PC-3 (cell line): ENCODE measurements around the gene CKAP5. TPM values are rescaled to one million over a fixed set of nuclear protein-coding genes. Genes with fewer than 3 reads are reported as not detected.

Experiments used
- ATAC-seq: fragments of 200-7000 bp; cut with Tn5 transposase; 2 replicates; pipeline ENCODE4 v1.9.1; 2020; ENCODE audit warnings: mild to moderate bottlenecking, moderate library complexity
- BruUV-seq: library from RNA; stranded (reverse); fragments of 400-500 nt; replicated peaks from 2 replicates; lab custom pipeline; 2021; lab: Mats Ljungman, UMichigan
- CTCF ChIA-PET: fragments of 300-600 bp; sonication (Branson Sonifier 250); formaldehyde crosslinking; loops from one replicate; lab custom pipeline; 2022; ENCODE audit warnings: antibody characterized with exemption; lab: Charles Lee
- POLR2A ChIA-PET: fragments of 300-600 bp; sonication (Branson Sonifier 250); formaldehyde crosslinking; loops from one replicate; lab custom pipeline; 2022; ENCODE audit warnings: antibody characterized with exemption; ENCODE audit not compliant: unreplicated experiment; lab: Charles Lee
- DNase-seq: peaks from one replicate; pipeline ENCODE4 v3.0.0-alpha.2; 2015
- H2AFZ ChIP-seq: fragments of 300-600 bp; sonication (generic); 2 replicates; pipeline ENCODE4 v1.6.0; 2016; ENCODE audit warnings: antibody characterized with exemption, low read length
- H3F3A ChIP-seq: fragments of 300-600 bp; sonication (generic); one replicate; pipeline ENCODE4 v1.6.0; 2017; ENCODE audit warnings: antibody characterized with exemption, low read length, control low read depth, mild to moderate bottlenecking; ENCODE audit not compliant: unreplicated experiment
- H3K27ac ChIP-seq: fragments of 300-600 bp; sonication (generic); 2 replicates; pipeline ENCODE4 v1.5.1; 2016; ENCODE audit warnings: mild to moderate bottlenecking, low read length
- H3K27me3 ChIP-seq: fragments of 300-600 bp; sonication (generic); 2 replicates; pipeline ENCODE4 v1.6.1; 2016; ENCODE audit warnings: low read length, mixed read lengths
- H3K36me3 ChIP-seq: fragments of 300-600 bp; sonication (generic); 2 replicates; pipeline ENCODE4 v1.6.1; 2016; ENCODE audit warnings: low read depth, mixed run types, low read length, mixed read lengths
- H3K4me1 ChIP-seq: fragments of 300-600 bp; sonication (generic); 2 replicates; pipeline ENCODE4 v1.5.1; 2016; ENCODE audit warnings: low read length; ENCODE audit not compliant: insufficient read depth
- H3K4me2 ChIP-seq: fragments of 300-600 bp; sonication (generic); 2 replicates; pipeline ENCODE4 v1.6.0; 2016; ENCODE audit warnings: low read length
- H3K4me3 ChIP-seq: fragments of 300-600 bp; sonication (generic); 2 replicates; pipeline ENCODE4 v1.5.1; 2016; ENCODE audit warnings: mild to moderate bottlenecking, low read length, mixed read lengths
- H3K79me2 ChIP-seq: fragments of 300-600 bp; sonication (generic); 2 replicates; pipeline ENCODE4 v1.6.1; 2017; ENCODE audit warnings: low read length, mixed read lengths
- H3K9ac ChIP-seq: fragments of 300-600 bp; sonication (generic); 2 replicates; pipeline ENCODE4 v1.6.0; 2016; ENCODE audit warnings: mild to moderate bottlenecking, low read length
- H3K9me2 ChIP-seq: fragments of 300-600 bp; sonication (generic); replicated peaks from 2 replicates; pipeline ENCODE4 v1.6.1; 2016; ENCODE audit warnings: mixed run types, low read length, mixed read lengths
- H3K9me3 ChIP-seq: fragments of 300-600 bp; sonication (generic); 2 replicates; pipeline ENCODE4 v1.6.1; 2016; ENCODE audit warnings: low read length, mixed read lengths
- H4K20me1 ChIP-seq: fragments of 300-600 bp; sonication (generic); 2 replicates; pipeline ENCODE4 v1.6.1; 2016; ENCODE audit warnings: low read length, mixed read lengths
- EZH2 ChIP-seq: fragments of 300-600 bp; sonication (generic); IDR thresholded peaks from one replicate; pipeline ENCODE4 v1.6.1; 2017; ENCODE audit warnings: antibody characterized with exemption, mild to moderate bottlenecking, low read length; ENCODE audit not compliant: unreplicated experiment
- EZH2phosphoT487 ChIP-seq: fragments of 300-600 bp; sonication (generic); IDR thresholded peaks from 2 replicates; pipeline ENCODE4 v1.6.1; 2018; ENCODE audit warnings: mild to moderate bottlenecking, antibody characterized with exemption, low read length, borderline replicate concordance
- intact Hi-C: fragments of 100-400 bp; cut with micrococcal nuclease; formaldehyde crosslinking; loops from 2 replicates; pipeline ENCODE4 v1.9.0; 2023
- total RNA-seq: library from RNA; depleted of rRNA; stranded (reverse); fragments of >200 nt; gene quantifications from 2 replicates; pipeline ENCODE4 v1.2.3, GENCODE V29; 2014
- TF ChIP-seq, protein P1 (sequence below): fragments of 300-600 bp; sonication (generic); conservative IDR thresholded peaks from 2 replicates; pipeline ENCODE4 v1.5.1; 2017; ENCODE audit warnings: antibody characterized with exemption, low read depth, mild to moderate bottlenecking, low read length

CKAP5 gene
- total RNA-seq, 1 experiment from 2014 or later = 86.4 TPM

- Histone ChIP-seq H3K4me2 (peak overlapping the region; percentile 96), H3K9ac (peak overlapping the region; percentile 91), H3K4me3 (peak overlapping the region; percentile 98), H3K27me3 (no peaks in the 10 kb centered on the region), H3K4me1 (peaks cover 14% of the 10 kb centered on the region; the same call in 1 of the 2 replicates), H2AFZ (peak overlapping the region; percentile 98), H3K27ac (no peak overlapping the region), H3K9me3 (no peaks in the 10 kb centered on the region), H4K20me1 (peaks cover 22% of the 10 kb centered on the region), H3K36me3 (0 out of 2 replicates have a peak, but pooled peaks cover 4% of the 10 kb centered on the region), H3K79me2 (peaks cover 47% of the 10 kb centered on the region), H3F3A (no peaks in the 10 kb centered on the region), H3K9me2 (no peaks in the 10 kb centered on the region)
- ChIA-PET POLR2A (interaction anchor here (1.0 kb wide), 1 partner anchor 20 kb away, joined by 4 read pairs; no protein-coding TSS in a partner anchor), CTCF (no interaction called here)
- no peak for TF ChIP-seq EZH2
- no peak for TF ChIP-seq EZH2phosphoT487
- TF ChIP-seq, protein P1, sequence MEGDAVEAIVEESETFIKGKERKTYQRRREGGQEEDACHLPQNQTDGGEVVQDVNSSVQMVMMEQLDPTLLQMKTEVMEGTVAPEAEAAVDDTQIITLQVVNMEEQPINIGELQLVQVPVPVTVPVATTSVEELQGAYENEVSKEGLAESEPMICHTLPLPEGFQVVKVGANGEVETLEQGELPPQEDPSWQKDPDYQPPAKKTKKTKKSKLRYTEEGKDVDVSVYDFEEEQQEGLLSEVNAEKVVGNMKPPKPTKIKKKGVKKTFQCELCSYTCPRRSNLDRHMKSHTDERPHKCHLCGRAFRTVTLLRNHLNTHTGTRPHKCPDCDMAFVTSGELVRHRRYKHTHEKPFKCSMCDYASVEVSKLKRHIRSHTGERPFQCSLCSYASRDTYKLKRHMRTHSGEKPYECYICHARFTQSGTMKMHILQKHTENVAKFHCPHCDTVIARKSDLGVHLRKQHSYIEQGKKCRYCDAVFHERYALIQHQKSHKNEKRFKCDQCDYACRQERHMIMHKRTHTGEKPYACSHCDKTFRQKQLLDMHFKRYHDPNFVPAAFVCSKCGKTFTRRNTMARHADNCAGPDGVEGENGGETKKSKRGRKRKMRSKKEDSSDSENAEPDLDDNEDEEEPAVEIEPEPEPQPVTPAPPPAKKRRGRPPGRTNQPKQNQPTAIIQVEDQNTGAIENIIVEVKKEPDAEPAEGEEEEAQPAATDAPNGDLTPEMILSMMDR = no peak
- intact Hi-C loops = loop anchor here (1.0 kb wide), 1 partner anchor 18 kb away; no protein-coding TSS in a partner anchor
- TSS peak; percentile 87 for BruUV-seq
- peak; percentile 39 for ATAC-seq
- no peak for DNase-seq
These were observed 390 bp upstream of the CKAP5 start for GRCh38 chr11:46846510-46846830.

- no peak for DNase-seq
- ATAC-seq = peak; percentile 29; the same call in 1 of the 2 replicates
- TF ChIP-seq EZH2phosphoT487 (no peak), EZH2 (no peak)
- TF ChIP-seq, protein P1 = no peak
- peak overlapping the region; percentile 98 for H2AFZ ChIP-seq
- no peaks in the 10 kb centered on the region for H3K9me2 ChIP-seq
- ChIA-PET CTCF (no interaction called here), POLR2A (no interaction called here)
- peaks cover 58% of the 10 kb centered on the region for H3K79me2 ChIP-seq
- H3K27me3 ChIP-seq = no peaks in the 10 kb centered on the region
- intact Hi-C loops = no loop called here
- H3K27ac ChIP-seq = no peak overlapping the region
- H3K9ac ChIP-seq = peak overlapping the region; percentile 91
- no peaks in the 10 kb centered on the region for H3K9me3 ChIP-seq
- no TSS peak for BruUV-seq
- H3K4me2 ChIP-seq = peak overlapping the region; percentile 96
- 0 out of 2 replicates have a peak, but pooled peaks cover 4% of the 10 kb centered on the region for H3K36me3 ChIP-seq
- H3K4me3 ChIP-seq = peak overlapping the region; percentile 98
- H4K20me1 ChIP-seq = peaks cover 22% of the 10 kb centered on the region
- H3F3A ChIP-seq = no peaks in the 10 kb centered on the region
- H3K4me1 ChIP-seq = peaks cover 14% of the 10 kb centered on the region; the same call in 1 of the 2 replicates
These were observed 690 bp downstream of the CKAP5 start for GRCh38 chr11:46845440-46845739.

DNA sequence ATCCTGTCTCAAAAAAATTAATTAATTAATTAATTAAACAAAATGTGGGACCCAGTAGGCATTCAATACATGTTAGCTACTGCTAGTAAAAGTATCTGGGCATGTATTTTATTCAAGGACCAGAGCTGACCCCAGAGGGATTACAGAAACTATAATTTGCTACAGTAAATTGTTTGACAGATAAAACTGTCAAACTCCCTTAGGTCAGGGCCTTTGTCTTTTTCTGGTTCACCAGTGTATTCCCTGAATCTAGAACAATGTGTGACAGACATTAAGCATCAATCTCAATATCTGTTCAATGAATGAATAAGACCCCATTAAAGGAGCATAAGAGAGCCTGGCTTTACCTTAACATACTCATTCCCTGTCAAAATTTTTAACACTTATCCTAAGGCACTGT, 6.0 kb downstream of the CKAP5 start:
- Histone ChIP-seq H3K4me3 (no peak overlapping the region), H3F3A (no peaks in the 10 kb centered on the region), H3K4me1 (peaks cover 8% of the 10 kb centered on the region; the same call in 1 of the 2 replicates), H3K4me2 (no peak overlapping the region), H3K9ac (no peak overlapping the region), H3K27me3 (no peaks in the 10 kb centered on the region), H3K36me3 (0 out of 2 replicates have a peak, but pooled peaks cover 4% of the 10 kb centered on the region), H2AFZ (no peak overlapping the region), H3K9me3 (no peaks in the 10 kb centered on the region), H4K20me1 (peaks cover 54% of the 10 kb centered on the region), H3K27ac (no peak overlapping the region), H3K9me2 (no peaks in the 10 kb centered on the region), H3K79me2 (peaks cover 100% of the 10 kb centered on the region)
- ChIA-PET CTCF (no interaction called here), POLR2A (interaction anchor here (0.7 kb wide), 1 partner anchor 36 kb away, joined by 8 read pairs; no protein-coding TSS in a partner anchor)
- TF ChIP-seq EZH2phosphoT487 (no peak), EZH2 (no peak)
- TF ChIP-seq, protein P1 = no peak
- DNase-seq = no peak
- no TSS peak for BruUV-seq
- intact Hi-C loops = no loop called here
- ATAC-seq = no peak
